NCI-H2107 treated with DMSO at 0.1 percent for 48 hours (cell line): ENCODE measurements around the gene RAPGEF5.
A peak's percentile ranks its signal among the peaks of the same experiment; 100 is the strongest.

Experiments
- DNase-seq: peaks from one replicate; lab custom pipeline; 2025; ENCODE audit not compliant: unreplicated experiment; lab: John Stamatoyannopoulos, UW

Gene RAPGEF5

GRCh38 chr7:22356701-22357310 is at the start of gene RAPGEF5:
TSS of gene RAPGEF5 (minus strand) at chr7:22357154. CDS start at chr7:22357060, 94 bp downstream.
- peak; percentile 49 for DNase-seq

GRCh38 chr7:22406715-22407114 is 49.8 kb upstream of the RAPGEF5 start:
- DNase-seq = no peak

- DNase-seq = no peak
Measured at GRCh38 chr7:22404421-22405023, 47.6 kb upstream of the RAPGEF5 start.

- no peak for DNase-seq
Measured at GRCh38 chr7:22403344-22403743, 46.4 kb upstream of the RAPGEF5 start.

- no peak for DNase-seq
Measured at GRCh38 chr7:22402250-22402649, 45.3 kb upstream of the RAPGEF5 start.

GRCh38 chr7:22400936-22401553 is 44.1 kb upstream of the RAPGEF5 start:
- no peak for DNase-seq

GRCh38 chr7:22400150-22400814 is 43.3 kb upstream of the RAPGEF5 start:
- no peak for DNase-seq

GRCh38 chr7:22399546-22399945 is 42.6 kb upstream of the RAPGEF5 start:
- no peak for DNase-seq

- DNase-seq = no peak
Measured at GRCh38 chr7:22399091-22399490, 42.1 kb upstream of the RAPGEF5 start.

- DNase-seq = peak; percentile 44
Measured at GRCh38 chr7:22397981-22398380, 41.0 kb upstream of the RAPGEF5 start.

GRCh38 chr7:22395222-22395621 is 38.3 kb upstream of the RAPGEF5 start:
- no peak for DNase-seq

- peak; percentile 15 for DNase-seq
Measured at GRCh38 chr7:22394739-22395138, 37.8 kb upstream of the RAPGEF5 start.

GRCh38 chr7:22393913-22394729 is 37.2 kb upstream of the RAPGEF5 start:
- no peak for DNase-seq

- DNase-seq = no peak
Measured at GRCh38 chr7:22390516-22390915, 33.6 kb upstream of the RAPGEF5 start.

- no peak for DNase-seq
Measured at GRCh38 chr7:22389892-22390291, 32.9 kb upstream of the RAPGEF5 start.

GRCh38 chr7:22387583-22387982 is 30.6 kb upstream of the RAPGEF5 start:
- no peak for DNase-seq

GRCh38 chr7:22386865-22387264 is 29.9 kb upstream of the RAPGEF5 start:
- no peak for DNase-seq

GRCh38 chr7:22386206-22386858 is 29.4 kb upstream of the RAPGEF5 start:
- DNase-seq = no peak

- DNase-seq = no peak
Measured at GRCh38 chr7:22385326-22385725, 28.4 kb upstream of the RAPGEF5 start.

- no peak for DNase-seq
Measured at GRCh38 chr7:22380333-22380732, 23.4 kb upstream of the RAPGEF5 start.
